Fibroblast of mammary gland (primary cell): ENCODE data around the gene STK39.

ENCODE experiments used
- DNase-seq: peaks from one replicate; pipeline ENCODE4 v3.0.0-alpha.2; 2010; ENCODE audit warnings: low read depth
- H3K4me3 ChIP-seq: 2 replicates; pipeline ENCODE4 v1.5.1; 2011; ENCODE audit warnings: low read depth, mild to moderate bottlenecking, low read length, moderate library complexity; ENCODE audit not compliant: control insufficient read depth
- TF ChIP-seq, protein P1 (sequence below): conservative IDR thresholded peaks from 2 replicates; pipeline ENCODE4 v1.5.1; 2011; ENCODE audit warnings: low read depth, low read length, inconsistent platforms; ENCODE audit not compliant: control insufficient read depth, insufficient read depth

STK39 gene

DNA sequence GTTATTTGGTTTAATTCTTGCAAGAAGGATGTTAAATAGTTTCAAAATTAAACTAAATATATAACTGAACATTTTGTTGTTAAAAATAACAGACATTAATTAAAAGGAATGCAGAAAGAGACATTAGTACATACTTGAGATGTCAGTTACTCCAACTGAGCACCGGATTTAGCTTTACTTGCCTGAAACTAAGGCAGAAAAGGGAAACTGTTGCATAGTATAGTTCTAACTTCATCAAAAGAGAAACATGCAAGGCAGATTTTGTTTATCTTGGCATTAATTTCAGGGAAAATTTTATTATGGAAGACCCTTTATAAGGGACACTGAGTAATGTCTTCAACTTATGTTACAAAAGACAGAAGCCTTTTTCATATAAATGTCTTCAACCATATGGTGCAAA lies 218.3 kb downstream of the STK39 start:
- TF ChIP-seq, protein P1, sequence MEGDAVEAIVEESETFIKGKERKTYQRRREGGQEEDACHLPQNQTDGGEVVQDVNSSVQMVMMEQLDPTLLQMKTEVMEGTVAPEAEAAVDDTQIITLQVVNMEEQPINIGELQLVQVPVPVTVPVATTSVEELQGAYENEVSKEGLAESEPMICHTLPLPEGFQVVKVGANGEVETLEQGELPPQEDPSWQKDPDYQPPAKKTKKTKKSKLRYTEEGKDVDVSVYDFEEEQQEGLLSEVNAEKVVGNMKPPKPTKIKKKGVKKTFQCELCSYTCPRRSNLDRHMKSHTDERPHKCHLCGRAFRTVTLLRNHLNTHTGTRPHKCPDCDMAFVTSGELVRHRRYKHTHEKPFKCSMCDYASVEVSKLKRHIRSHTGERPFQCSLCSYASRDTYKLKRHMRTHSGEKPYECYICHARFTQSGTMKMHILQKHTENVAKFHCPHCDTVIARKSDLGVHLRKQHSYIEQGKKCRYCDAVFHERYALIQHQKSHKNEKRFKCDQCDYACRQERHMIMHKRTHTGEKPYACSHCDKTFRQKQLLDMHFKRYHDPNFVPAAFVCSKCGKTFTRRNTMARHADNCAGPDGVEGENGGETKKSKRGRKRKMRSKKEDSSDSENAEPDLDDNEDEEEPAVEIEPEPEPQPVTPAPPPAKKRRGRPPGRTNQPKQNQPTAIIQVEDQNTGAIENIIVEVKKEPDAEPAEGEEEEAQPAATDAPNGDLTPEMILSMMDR, result no peak
- H3K4me3 ChIP-seq, result no peak overlapping the region
- no peak for DNase-seq

DNA sequence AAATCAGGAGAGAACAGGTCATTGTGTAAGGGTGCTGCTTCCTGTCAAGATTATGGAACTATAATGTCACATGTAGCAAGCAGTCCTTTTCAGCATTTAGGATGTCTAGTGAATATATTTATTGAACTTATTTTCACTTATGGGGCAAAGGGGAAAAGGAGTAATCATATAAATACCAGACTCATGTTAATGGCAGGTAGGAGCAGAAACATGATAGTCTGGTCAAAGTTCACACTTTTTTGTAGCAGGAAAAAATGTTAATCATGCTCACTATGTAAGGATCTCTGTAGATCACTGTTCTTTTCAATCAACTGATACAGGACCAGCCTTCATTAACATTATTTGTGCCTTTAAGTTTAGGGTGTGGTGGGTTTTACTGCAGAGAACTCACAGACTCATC lies 219.0 kb downstream of the STK39 start:
- no peak overlapping the region for H3K4me3 ChIP-seq
- TF ChIP-seq, protein P1, result no peak
- no peak for DNase-seq

DNA sequence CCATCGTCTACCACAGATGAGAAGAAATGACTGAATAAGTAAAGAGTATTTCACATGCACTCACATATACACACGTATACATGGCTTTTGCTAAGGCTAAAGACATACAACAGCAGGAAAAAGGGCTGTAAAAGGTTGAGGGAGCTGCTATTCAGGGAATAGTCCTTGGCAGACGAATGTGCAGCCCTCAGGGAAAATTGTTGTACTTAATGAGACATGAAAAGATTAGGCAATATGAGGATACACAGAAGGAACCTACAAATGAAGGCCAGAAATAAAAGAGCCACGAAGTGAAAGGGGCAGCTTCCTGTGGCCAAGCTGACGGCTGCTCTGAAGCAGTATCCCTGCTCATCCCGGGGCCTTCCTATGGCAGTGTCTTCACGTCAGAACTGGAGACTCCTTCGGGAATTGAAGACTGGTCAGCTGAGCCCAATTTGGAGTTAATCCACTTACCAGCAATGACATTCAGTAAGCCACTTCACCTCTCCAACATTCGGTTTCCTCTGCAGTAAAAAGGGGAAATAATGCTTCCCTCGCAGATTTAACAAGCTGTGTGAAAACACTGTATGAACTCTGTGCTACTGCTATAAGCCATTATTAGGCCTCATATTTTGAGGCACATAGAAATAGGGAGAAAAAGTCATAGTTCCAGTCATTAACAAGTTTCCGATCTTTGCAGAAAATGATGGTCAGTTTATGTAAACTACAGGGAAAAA lies 221.8 kb downstream of the STK39 start:
- no peak overlapping the region for H3K4me3 ChIP-seq
- DNase-seq, result no peak
- TF ChIP-seq, protein P1, result no peak

DNA sequence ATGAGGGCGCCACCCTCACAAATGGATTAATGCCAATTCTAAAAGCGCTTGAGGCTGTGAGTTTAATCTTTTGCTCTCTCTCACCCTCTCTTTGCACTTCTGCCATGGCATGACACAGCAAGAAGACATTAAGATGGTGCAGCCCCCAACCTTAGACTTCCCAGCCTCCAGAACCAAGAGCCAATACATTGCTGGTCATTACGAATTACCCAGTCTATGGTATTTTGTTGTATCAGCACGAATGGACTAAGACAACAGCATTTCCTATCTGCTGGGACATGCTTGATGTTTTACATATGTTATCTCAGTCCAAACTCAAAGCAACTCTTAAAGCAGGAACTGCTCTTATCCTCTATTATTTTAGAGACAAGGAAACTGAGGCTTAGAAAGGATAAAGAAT lies 222.9 kb downstream of the STK39 start:
- no peak for DNase-seq
- no peak overlapping the region for H3K4me3 ChIP-seq
- TF ChIP-seq, protein P1, result no peak

DNA sequence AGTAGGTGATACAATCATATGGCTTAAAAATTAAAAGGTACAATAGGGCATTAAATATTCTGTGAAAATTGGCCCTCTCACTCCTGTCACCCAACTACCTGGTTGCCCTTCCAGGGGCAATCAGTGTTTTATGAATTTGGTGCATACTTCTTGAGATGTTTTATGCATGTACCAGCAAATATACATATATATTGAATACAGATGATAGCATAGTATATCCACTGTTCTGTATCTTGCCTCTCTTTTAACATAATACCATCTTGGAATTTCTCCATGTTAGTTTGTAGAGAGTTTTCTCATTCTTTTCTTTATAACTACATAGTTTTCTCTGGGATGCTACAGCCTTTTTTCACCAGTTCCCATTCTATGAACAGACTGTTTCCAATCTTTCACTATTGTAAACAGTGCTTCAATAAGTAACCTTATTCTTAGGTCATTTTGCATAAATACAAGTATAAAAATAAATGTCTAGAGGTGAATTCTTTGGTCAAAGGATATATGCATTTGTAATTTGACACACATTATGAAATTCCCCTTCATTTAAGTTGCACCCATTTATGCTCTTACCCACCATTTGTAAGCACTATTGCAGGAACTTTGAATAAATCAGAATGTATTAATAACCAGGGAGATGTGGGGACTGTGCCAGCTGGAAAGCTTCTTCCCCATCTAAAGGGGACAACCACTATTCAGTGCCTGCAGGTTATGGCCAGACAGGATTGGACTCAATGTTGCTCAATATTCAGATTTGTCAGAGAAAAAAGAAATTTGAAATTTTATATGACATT lies 225.4 kb downstream of the STK39 start:
- no peak overlapping the region for H3K4me3 ChIP-seq
- DNase-seq, result no peak
- TF ChIP-seq, protein P1, result no peak

DNA sequence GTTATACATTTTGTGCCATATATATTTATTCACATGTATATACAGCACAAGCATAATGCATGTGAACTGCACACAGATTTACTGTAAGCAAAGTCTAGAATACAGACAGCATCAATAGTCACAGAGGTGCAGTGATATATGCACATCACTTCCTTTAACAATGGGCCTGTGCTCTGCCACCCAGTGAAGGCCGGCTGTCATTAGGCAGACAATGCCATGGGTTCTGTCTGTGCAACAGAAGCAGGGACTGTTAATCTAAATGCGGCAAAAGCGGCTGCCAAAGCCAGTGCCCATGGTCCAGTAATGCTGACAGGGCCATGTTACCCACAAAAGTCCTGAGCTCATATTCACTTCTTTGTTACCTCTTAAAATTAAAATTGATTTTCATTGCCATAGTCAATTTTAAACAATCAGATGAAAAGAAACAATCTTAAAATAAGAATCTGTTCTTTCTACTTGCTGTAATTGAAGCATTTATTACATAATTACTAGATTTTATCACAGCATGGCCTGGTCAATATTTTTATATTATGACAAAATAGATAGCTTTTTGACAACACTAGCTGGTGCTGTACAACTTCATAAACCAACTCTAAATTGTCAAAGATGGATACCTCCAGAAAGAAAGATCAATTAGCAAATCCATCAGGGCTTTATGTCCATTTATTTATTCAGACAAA lies 232.0 kb downstream of the STK39 start:
- DNase-seq, result no peak
- no peak overlapping the region for H3K4me3 ChIP-seq
- TF ChIP-seq, protein P1, result no peak
